ENCODE data around the gene AASS. TPM values are rescaled to one million over a fixed set of nuclear protein-coding genes. Genes with fewer than 3 reads are reported as not detected.

The AASS gene
- total RNA-seq, 6 experiments from 2014 or later = 23.6 to 83.0 (median 39.0) TPM

DNA sequence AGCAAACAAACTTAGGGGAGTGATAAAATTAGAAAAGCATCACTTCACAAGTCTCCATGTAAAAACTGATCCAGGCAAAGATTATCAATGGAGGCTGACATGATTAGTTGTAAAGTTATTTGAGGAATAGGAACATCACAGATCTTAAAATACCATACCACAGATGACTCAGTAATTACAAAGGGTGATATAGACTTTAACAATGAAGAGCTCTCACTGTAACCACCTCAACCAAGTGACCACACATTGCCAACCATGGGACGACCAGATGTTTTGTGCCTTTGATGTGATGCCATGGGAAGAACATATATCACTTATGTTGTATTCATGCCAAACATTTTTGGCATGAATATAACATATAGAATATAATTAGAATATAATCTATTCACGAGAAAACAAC, 11.7 kb downstream of the AASS start:
- H3K4me3 ChIP-seq = no peak overlapping the region

DNA sequence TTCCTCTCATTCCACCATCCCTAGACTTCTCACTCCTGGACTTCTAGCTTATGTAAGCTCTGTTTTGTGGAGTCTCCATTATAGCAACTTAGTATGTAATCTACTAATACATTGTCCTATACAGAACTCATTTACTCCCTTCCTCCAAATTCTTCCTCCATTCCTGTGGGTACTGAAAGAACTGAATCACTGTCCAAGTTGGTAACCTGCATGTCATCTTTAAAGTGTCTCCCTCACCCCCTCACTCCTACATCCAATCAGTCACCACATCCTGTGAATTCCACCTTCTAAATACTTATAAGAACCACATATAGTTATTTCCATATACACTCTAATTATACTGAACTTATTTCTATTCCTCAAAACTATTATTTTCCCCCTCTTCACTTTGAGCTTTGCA, 20.3 kb downstream of the AASS start:
- Histone ChIP-seq H3K27ac (no peak overlapping the region), H3K9me3 (no peaks in the 10 kb centered on the region), H3K4me1 (no peaks in the 10 kb centered on the region), H3K27me3 (no peaks in the 10 kb centered on the region), H3K4me3 (no peak overlapping the region), H3K36me3 (peaks cover 0 to 34% (median 0%) of the 10 kb centered on the region in 4 donors)
- DNase-seq = no peak
- ATAC-seq = no peak
- TF ChIP-seq POLR2A (IDR thresholded peaks at IDR 0.05) = no peak
- TF ChIP-seq, protein P1, sequence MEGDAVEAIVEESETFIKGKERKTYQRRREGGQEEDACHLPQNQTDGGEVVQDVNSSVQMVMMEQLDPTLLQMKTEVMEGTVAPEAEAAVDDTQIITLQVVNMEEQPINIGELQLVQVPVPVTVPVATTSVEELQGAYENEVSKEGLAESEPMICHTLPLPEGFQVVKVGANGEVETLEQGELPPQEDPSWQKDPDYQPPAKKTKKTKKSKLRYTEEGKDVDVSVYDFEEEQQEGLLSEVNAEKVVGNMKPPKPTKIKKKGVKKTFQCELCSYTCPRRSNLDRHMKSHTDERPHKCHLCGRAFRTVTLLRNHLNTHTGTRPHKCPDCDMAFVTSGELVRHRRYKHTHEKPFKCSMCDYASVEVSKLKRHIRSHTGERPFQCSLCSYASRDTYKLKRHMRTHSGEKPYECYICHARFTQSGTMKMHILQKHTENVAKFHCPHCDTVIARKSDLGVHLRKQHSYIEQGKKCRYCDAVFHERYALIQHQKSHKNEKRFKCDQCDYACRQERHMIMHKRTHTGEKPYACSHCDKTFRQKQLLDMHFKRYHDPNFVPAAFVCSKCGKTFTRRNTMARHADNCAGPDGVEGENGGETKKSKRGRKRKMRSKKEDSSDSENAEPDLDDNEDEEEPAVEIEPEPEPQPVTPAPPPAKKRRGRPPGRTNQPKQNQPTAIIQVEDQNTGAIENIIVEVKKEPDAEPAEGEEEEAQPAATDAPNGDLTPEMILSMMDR (IDR thresholded peaks at IDR 0.05) = no peak
- intact Hi-C loops (cut with DNase I) = no loop called here

More for the DNA sequence above, 11.7 kb downstream of the AASS start:
- no peaks in the 10 kb centered on the region for H3K9me3 ChIP-seq
- intact Hi-C loops (cut with DNase I) = no loop called here
- TF ChIP-seq, protein P1 (IDR thresholded peaks at IDR 0.05) = no peak
- no peak for TF ChIP-seq POLR2A (IDR thresholded peaks at IDR 0.05)
- ATAC-seq (no peak), DNase-seq (no peak)
- WGBS (ENCODE audit: insufficient coverage, low coverage, low lambda C conversion rate, missing lambda C conversion rate) = 46% methylated on average over 2 of the region's 2 CpGs
- no peaks in the 10 kb centered on the region for H3K27me3 ChIP-seq
- no peaks in the 10 kb centered on the region for H3K36me3 ChIP-seq
- no peak overlapping the region for H3K27ac ChIP-seq
- peaks cover 0 to 17% (median 4%) of the 10 kb centered on the region in 4 donors for H3K4me1 ChIP-seq

DNA sequence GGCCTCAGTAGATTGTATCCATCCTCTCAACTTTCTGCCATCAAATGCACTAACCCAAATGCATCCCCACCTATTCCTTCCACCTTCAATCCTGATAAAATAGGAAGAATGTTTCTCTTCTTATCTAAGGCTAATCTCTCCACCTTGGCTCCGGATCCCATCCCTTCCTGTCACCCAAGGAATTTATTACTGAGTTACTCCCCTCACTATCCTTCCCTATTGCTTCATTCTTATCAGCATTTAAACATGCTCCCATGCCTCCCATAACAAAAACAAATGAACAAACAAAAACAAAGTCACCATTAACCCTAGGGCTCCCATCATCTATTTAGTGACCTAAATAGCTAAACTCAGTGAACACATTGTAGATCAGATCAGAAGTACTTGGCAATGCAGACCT, 25.3 kb downstream of the AASS start:
- no peaks in the 10 kb centered on the region for H3K4me1 ChIP-seq
- H3K9me3 ChIP-seq = no peaks in the 10 kb centered on the region
- ATAC-seq (no peak), DNase-seq (no peak)
- H3K36me3 ChIP-seq = peaks cover 0 to 69% (median 10%) of the 10 kb centered on the region in 4 donors
- WGBS (ENCODE audit: insufficient coverage, low coverage, low lambda C conversion rate, missing lambda C conversion rate) = 17% methylated on average over 1 of the region's 1 CpG
- TF ChIP-seq, protein P1 (IDR thresholded peaks at IDR 0.05) = no peak
- TF ChIP-seq POLR2A (IDR thresholded peaks at IDR 0.05) = no peak
- H3K27me3 ChIP-seq = no peaks in the 10 kb centered on the region
- no peak overlapping the region for H3K27ac ChIP-seq
- intact Hi-C loops (cut with DNase I) = no loop called here
- H3K4me3 ChIP-seq = no peak overlapping the region

DNA sequence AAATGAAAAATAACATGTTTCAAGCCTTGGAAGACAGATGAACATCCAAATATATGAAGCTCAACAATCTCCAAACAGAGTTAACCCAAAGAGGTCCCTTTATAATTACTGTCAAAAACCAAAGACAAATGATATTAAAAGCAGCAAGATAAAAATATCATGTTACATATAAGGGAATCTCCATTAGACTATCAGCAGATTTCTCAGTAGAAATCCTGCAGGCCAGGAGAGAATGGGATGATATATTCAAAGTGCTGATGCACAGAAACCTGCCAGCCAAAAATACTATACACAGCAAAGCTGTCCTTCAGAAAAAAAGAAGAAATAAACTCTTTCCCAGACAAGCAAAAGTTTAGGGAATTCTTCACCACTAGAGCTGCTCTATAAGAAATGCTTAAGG, 41.0 kb downstream of the AASS start:
- H3K36me3 ChIP-seq = peaks cover 0 to 14% (median 3%) of the 10 kb centered on the region in 4 donors
- intact Hi-C loops (cut with DNase I) = no loop called here

More for the DNA sequence above, 41.0 kb downstream of the AASS start:
- no peak for TF ChIP-seq POLR2A (IDR thresholded peaks at IDR 0.05)
- TF ChIP-seq, protein P1 (IDR thresholded peaks at IDR 0.05) = no peak
- DNase-seq = no peak
- no peaks in the 10 kb centered on the region for H3K4me1 ChIP-seq
- no peaks in the 10 kb centered on the region for H3K27me3 ChIP-seq
- H3K27ac ChIP-seq = no peak overlapping the region
- ATAC-seq = no peak
- H3K9me3 ChIP-seq = peaks cover 0 to 9% (median 0%) of the 10 kb centered on the region in 4 donors
- H3K4me3 ChIP-seq = no peak overlapping the region
